Testis (tissue), 3 donors: ENCODE measurements around the gene CCDC93. TPM values are rescaled to one million over a fixed set of nuclear protein-coding genes. Genes with fewer than 3 reads are reported as not detected.

Experiments used
- DNase-seq: peaks from one replicate; pipeline ENCODE4 v3.0.0-alpha.2; 2019
- H3K27ac ChIP-seq, 2 donors: fragments of 200-600 bp; sonication (generic); one replicate each; pipeline ENCODE4 v1.5.1; 2019
- H3K27me3 ChIP-seq: fragments of 200-600 bp; sonication (generic); one replicate; pipeline ENCODE4 v1.5.1; 2019
- H3K36me3 ChIP-seq: fragments of 200-600 bp; sonication (generic); one replicate; pipeline ENCODE4 v1.5.1; 2017; ENCODE audit warnings: low read depth; ENCODE audit errors: missing control alignments
- H3K4me1 ChIP-seq: fragments of 200-600 bp; sonication (generic); one replicate; pipeline ENCODE4 v1.5.1; 2019
- H3K4me3 ChIP-seq, 2 donors: fragments of 200-600 bp; sonication (generic); one replicate each; pipeline ENCODE4 v1.5.1; 2017 to 2019
- H3K9me3 ChIP-seq: fragments of 200-600 bp; sonication (generic); one replicate; pipeline ENCODE4 v1.5.1; 2017
- CTCF ChIP-seq, 3 experiments: fragments of 450-650 bp in 2 of 3; fragments of 200-600 bp in 1 of 3; sonication (generic) in 1 of 3; IDR thresholded peaks; one replicate each; pipeline ENCODE4 v1.5.1; 2016 to 2019; ENCODE audit warnings: antibody characterized with exemption in 3 of 3, mild to moderate bottlenecking in 2 of 3, moderate library complexity in 1 of 3
- POLR2A ChIP-seq: fragments of 450-650 bp; IDR thresholded peaks from one replicate; pipeline ENCODE4 v1.6.1; 2017; ENCODE audit warnings: antibody characterized with exemption, mild to moderate bottlenecking, moderate library complexity
- WGBS, 2 donors: methylation state at CpG; one replicate each; pipeline ENCODE4 v1.1.5; 2018; 5-methylcytosine and 5-hydroxymethylcytosine counted together
- intact Hi-C: fragments of 100-400 bp; cut with DNase I; formaldehyde crosslinking; loops from one replicate; pipeline ENCODE4 v1.15.1; 2023; ENCODE audit warnings: low total_unique reads
- polyA plus RNA-seq: library from polyadenylated mRNA; stranded (reverse); fragments of 350-450 nt; fragmentation: Illumina TruSeq; extraction: RNeasy Lipid Tissue Mini Kit (QIAGEN cat#74804); gene quantifications from one replicate; pipeline ENCODE4 v1.2.3, GENCODE V29; 2014; ENCODE audit warnings: low read depth, low replicate concordance; ENCODE audit not compliant: insufficient read depth
- total RNA-seq, 2 donors: library from RNA; depleted of rRNA; stranded (reverse); fragments of >200 nt; gene quantifications; one replicate each; pipeline ENCODE4 v1.2.3, GENCODE V29; 2016

CCDC93 gene
- total and polyA plus RNA-seq, 3 donors from 2014 or later: 44.4 to 82.3 (median 61.6) TPM

- intact Hi-C loops: no loop called here
- DNase-seq: no peak
- Histone ChIP-seq H3K36me3 (no peaks in the 10 kb centered on the region), H3K4me3 (peak overlapping the region; percentile 90 to 99), H3K4me1 (peaks cover 14% of the 10 kb centered on the region), H3K9me3 (no peaks in the 10 kb centered on the region), H3K27ac (no peak overlapping the region), H3K27me3 (no peaks in the 10 kb centered on the region)
- TF ChIP-seq POLR2A (no peak), CTCF (IDR thresholded peaks at IDR 0.05) (no peak)
- 23 to 31% methylated on average over 6 of the region's 6 CpGs for WGBS, 2 donors
These were observed 1.1 kb downstream of the CCDC93 start for GRCh38 chr2:118012778-118013177.

GRCh38 chr2:118010473-118010872 is 3.4 kb downstream of the CCDC93 start:
- no peaks in the 10 kb centered on the region for H3K36me3 ChIP-seq
- no peaks in the 10 kb centered on the region for H3K9me3 ChIP-seq
- TF ChIP-seq POLR2A (no peak), CTCF (IDR thresholded peaks at IDR 0.05) (no peak)
- H3K27ac ChIP-seq: no peak overlapping the region
- H3K4me3 ChIP-seq: no peak overlapping the region
- no peak for DNase-seq
- H3K4me1 ChIP-seq: peaks cover 20% of the 10 kb centered on the region
- intact Hi-C loops: no loop called here
- no peaks in the 10 kb centered on the region for H3K27me3 ChIP-seq

- Histone ChIP-seq H3K27me3 (no peaks in the 10 kb centered on the region), H3K36me3 (no peaks in the 10 kb centered on the region), H3K9me3 (no peaks in the 10 kb centered on the region), H3K27ac (no peak overlapping the region), H3K4me1 (peaks cover 5% of the 10 kb centered on the region), H3K4me3 (no peak overlapping the region)
- WGBS, 2 donors: 63 to 72% methylated on average over 2 of the region's 2 CpGs
- intact Hi-C loops: loop anchor here (10.0 kb wide), 1 partner anchor 172 kb away; no protein-coding TSS in a partner anchor
- no peak for DNase-seq
- TF ChIP-seq CTCF (IDR thresholded peaks at IDR 0.05) (no peak), POLR2A (no peak)
These were observed 7.0 kb downstream of the CCDC93 start for GRCh38 chr2:118006861-118007260.

GRCh38 chr2:118006326-118006725 is 7.5 kb downstream of the CCDC93 start:
- DNase-seq: no peak
- H3K36me3 ChIP-seq: no peaks in the 10 kb centered on the region
- no peak overlapping the region for H3K27ac ChIP-seq
- 58 to 71% methylated on average over 1 of the region's 1 CpG for WGBS, 2 donors
- intact Hi-C loops: loop anchor here (10.0 kb wide), 1 partner anchor 172 kb away; no protein-coding TSS in a partner anchor
- no peaks in the 10 kb centered on the region for H3K27me3 ChIP-seq
- H3K4me3 ChIP-seq: no peak overlapping the region
- H3K4me1 ChIP-seq: peaks cover 5% of the 10 kb centered on the region
- TF ChIP-seq POLR2A: no peak
- TF ChIP-seq CTCF (IDR thresholded peaks at IDR 0.05): no peak
- H3K9me3 ChIP-seq: no peaks in the 10 kb centered on the region

- Histone ChIP-seq H3K4me1 (peaks cover 5% of the 10 kb centered on the region), H3K27me3 (no peaks in the 10 kb centered on the region), H3K36me3 (no peaks in the 10 kb centered on the region), H3K27ac (no peak overlapping the region), H3K9me3 (no peaks in the 10 kb centered on the region), H3K4me3 (no peak overlapping the region)
- DNase-seq: peak; percentile 72
- WGBS, 2 donors: 20 to 29% methylated on average over 3 of the region's 3 CpGs
- intact Hi-C loops: loop anchor here (10.0 kb wide), 1 partner anchor 169 kb away; no protein-coding TSS in a partner anchor
- peak; percentile 70 to 90 (median 86) for TF ChIP-seq CTCF (IDR thresholded peaks at IDR 0.05)
- no peak for TF ChIP-seq POLR2A
These were observed 10.5 kb downstream of the CCDC93 start for GRCh38 chr2:118003396-118003824.
